Smooth muscle cell (in vitro differentiated cells): Measurements from ENCODE around the gene MPHOSPH8. TPM values are rescaled to one million over a fixed set of nuclear protein-coding genes. Genes with fewer than 3 reads are reported as not detected.

Experiments
- DNase-seq: peaks from one replicate; lab custom pipeline; 2025; ENCODE audit not compliant: unreplicated experiment; lab: John Stamatoyannopoulos, UW
- H2AFZ ChIP-seq: fragments of 200-600 bp; sonication (generic); 2 replicates; pipeline ENCODE4 v1.6.0; 2016; ENCODE audit warnings: antibody characterized with exemption, low read depth, mild to moderate bottlenecking
- H3F3A ChIP-seq: fragments of 200-600 bp; sonication (generic); 2 replicates; pipeline ENCODE4 v1.6.0; 2017; ENCODE audit warnings: antibody characterized with exemption, low read depth
- H3K27ac ChIP-seq: fragments of 200-600 bp; sonication (generic); 2 replicates; pipeline ENCODE4 v1.5.1; 2016; ENCODE audit warnings: low read depth, mild to moderate bottlenecking
- H3K27me3 ChIP-seq: fragments of 200-600 bp; sonication (generic); 2 replicates; pipeline ENCODE4 v1.6.1; 2016; ENCODE audit warnings: low read depth, mild to moderate bottlenecking
- H3K36me3 ChIP-seq: fragments of 200-600 bp; sonication (generic); 2 replicates; pipeline ENCODE4 v1.5.1; 2016; ENCODE audit warnings: low read depth
- H3K4me1 ChIP-seq: fragments of 200-600 bp; sonication (generic); 2 replicates; pipeline ENCODE4 v1.5.1; 2016; ENCODE audit warnings: low read depth
- H3K4me2 ChIP-seq: fragments of 200-600 bp; sonication (generic); 2 replicates; pipeline ENCODE4 v1.6.0; 2016; ENCODE audit warnings: mild to moderate bottlenecking
- H3K4me3 ChIP-seq: fragments of 200-600 bp; sonication (generic); 2 replicates; pipeline ENCODE4 v1.5.1; 2016; ENCODE audit warnings: mild to moderate bottlenecking
- H3K79me2 ChIP-seq: fragments of 200-600 bp; sonication (generic); 2 replicates; pipeline ENCODE4 v1.6.0; 2016; ENCODE audit warnings: low read depth, mild to moderate bottlenecking
- H3K9ac ChIP-seq: fragments of 200-600 bp; sonication (generic); 2 replicates; pipeline ENCODE4 v1.6.0; 2016; ENCODE audit warnings: low read depth
- H3K9me3 ChIP-seq: fragments of 200-600 bp; sonication (generic); replicated peaks from 2 replicates; pipeline ENCODE4 v1.5.1; 2016; ENCODE audit warnings: low read depth
- H4K20me1 ChIP-seq: fragments of 200-600 bp; sonication (generic); 2 replicates; pipeline ENCODE4 v1.6.0; 2016; ENCODE audit warnings: low read depth
- WGBS: methylation state at CpG from one replicate; pipeline ENCODE4 v1.1.7; 2016; ENCODE audit warnings: low lambda C conversion rate; 5-methylcytosine and 5-hydroxymethylcytosine counted together
- polyA plus RNA-seq: library from polyadenylated mRNA; unstranded; fragments of >200 nt; fragmentation: Nextera tagmentation; extraction: Ambion mirVana; gene quantifications from 2 replicates; pipeline ENCODE4 v1.2.1, GENCODE V29; 2016
- total RNA-seq: library from RNA; depleted of rRNA; stranded (reverse); fragments of >200 nt; gene quantifications from 2 replicates; pipeline ENCODE4 v1.2.3, GENCODE V29; 2014
- TF ChIP-seq, protein P1 (sequence below): fragments of 200-600 bp; sonication (generic); IDR thresholded peaks from 2 replicates; pipeline ENCODE4 v1.5.1; 2017; ENCODE audit warnings: borderline replicate concordance, mild to moderate bottlenecking, antibody characterized with exemption; ENCODE audit not compliant: insufficient read depth, poor library complexity, severe bottlenecking

MPHOSPH8 gene
- total and polyA plus RNA-seq, 2 experiments from 2014 or later, result 8.1 to 9.4 TPM

DNA sequence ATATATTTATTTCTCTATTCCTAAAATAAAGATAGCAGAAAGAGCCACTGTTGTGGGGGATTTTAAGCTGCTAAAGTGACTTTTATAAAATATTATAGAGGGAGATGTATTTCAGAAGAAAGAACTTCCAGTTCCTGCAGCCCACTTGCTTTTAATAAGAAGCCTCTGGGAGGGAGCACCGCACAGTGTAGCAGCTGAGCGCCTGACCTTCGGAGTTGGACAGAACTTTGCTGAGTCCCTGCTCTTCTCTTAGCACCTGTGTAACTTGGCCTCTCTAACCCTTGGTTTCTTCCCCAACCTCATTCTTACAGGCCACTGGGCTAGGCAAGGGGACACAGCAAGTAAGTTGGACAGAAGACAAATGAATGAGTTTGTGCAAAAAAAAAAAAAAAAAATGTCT lies 37.4 kb upstream of the MPHOSPH8 start:
- Histone ChIP-seq H3K9ac (no peak overlapping the region), H4K20me1 (no peaks in the 10 kb centered on the region), H2AFZ (no peak overlapping the region), H3K27me3 (peaks cover under 1% of the 10 kb centered on the region), H3K9me3 (no peaks in the 10 kb centered on the region), H3K4me1 (no peaks in the 10 kb centered on the region), H3K4me3 (no peak overlapping the region), H3K4me2 (no peak overlapping the region), H3F3A (no peaks in the 10 kb centered on the region), H3K27ac (no peak overlapping the region), H3K36me3 (no peaks in the 10 kb centered on the region), H3K79me2 (no peaks in the 10 kb centered on the region)
- no peak for DNase-seq
- 94% methylated on average over 3 of the region's 3 CpGs for WGBS
- TF ChIP-seq, protein P1, sequence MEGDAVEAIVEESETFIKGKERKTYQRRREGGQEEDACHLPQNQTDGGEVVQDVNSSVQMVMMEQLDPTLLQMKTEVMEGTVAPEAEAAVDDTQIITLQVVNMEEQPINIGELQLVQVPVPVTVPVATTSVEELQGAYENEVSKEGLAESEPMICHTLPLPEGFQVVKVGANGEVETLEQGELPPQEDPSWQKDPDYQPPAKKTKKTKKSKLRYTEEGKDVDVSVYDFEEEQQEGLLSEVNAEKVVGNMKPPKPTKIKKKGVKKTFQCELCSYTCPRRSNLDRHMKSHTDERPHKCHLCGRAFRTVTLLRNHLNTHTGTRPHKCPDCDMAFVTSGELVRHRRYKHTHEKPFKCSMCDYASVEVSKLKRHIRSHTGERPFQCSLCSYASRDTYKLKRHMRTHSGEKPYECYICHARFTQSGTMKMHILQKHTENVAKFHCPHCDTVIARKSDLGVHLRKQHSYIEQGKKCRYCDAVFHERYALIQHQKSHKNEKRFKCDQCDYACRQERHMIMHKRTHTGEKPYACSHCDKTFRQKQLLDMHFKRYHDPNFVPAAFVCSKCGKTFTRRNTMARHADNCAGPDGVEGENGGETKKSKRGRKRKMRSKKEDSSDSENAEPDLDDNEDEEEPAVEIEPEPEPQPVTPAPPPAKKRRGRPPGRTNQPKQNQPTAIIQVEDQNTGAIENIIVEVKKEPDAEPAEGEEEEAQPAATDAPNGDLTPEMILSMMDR, result no peak

DNA sequence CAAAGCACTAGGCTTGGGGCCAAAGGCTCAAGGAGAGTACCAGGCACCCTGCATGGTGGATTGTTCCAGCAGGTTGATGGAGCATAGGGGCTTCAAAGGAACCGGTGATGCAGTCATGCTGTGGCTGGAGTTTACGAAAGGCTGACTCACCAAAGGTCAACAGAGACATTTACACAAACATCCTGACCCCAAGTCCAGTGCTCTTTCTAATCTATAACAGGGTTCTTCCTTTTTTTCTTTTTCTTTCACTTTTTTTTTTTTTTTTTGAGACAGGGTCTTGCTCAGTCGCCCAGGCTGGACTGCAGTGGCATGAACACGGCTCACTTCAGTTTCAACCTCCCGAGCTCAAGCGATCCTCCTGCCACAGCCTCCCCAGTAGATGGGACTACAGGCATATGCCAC lies 36.5 kb upstream of the MPHOSPH8 start:
- H3K9me3 ChIP-seq, result no peaks in the 10 kb centered on the region
- H3K79me2 ChIP-seq, result no peaks in the 10 kb centered on the region
- peaks cover 9% of the 10 kb centered on the region for H3K27me3 ChIP-seq
- no peaks in the 10 kb centered on the region for H3F3A ChIP-seq
- no peak for DNase-seq
- WGBS, result 74% methylated on average over 6 of the region's 6 CpGs
- H3K4me1 ChIP-seq, result no peaks in the 10 kb centered on the region
- H3K9ac ChIP-seq, result no peak overlapping the region
- H3K27ac ChIP-seq, result no peak overlapping the region
- H3K4me3 ChIP-seq, result no peak overlapping the region
- no peak overlapping the region for H3K4me2 ChIP-seq
- no peaks in the 10 kb centered on the region for H3K36me3 ChIP-seq
- H4K20me1 ChIP-seq, result no peaks in the 10 kb centered on the region
- TF ChIP-seq, protein P1, result no peak
- no peak overlapping the region for H2AFZ ChIP-seq

GRCh38 chr13:19597523-19597922 lies 35.9 kb upstream of the MPHOSPH8 start:
- H3K9me3 ChIP-seq, result no peaks in the 10 kb centered on the region
- no peak for DNase-seq
- H3K79me2 ChIP-seq, result no peaks in the 10 kb centered on the region
- H2AFZ ChIP-seq, result no peak overlapping the region
- TF ChIP-seq, protein P1, result no peak
- peaks cover 15% of the 10 kb centered on the region for H3K27me3 ChIP-seq
- no peaks in the 10 kb centered on the region for H3K36me3 ChIP-seq
- H3K4me1 ChIP-seq, result no peaks in the 10 kb centered on the region
- no peaks in the 10 kb centered on the region for H4K20me1 ChIP-seq
- no peaks in the 10 kb centered on the region for H3F3A ChIP-seq
- H3K4me3 ChIP-seq, result no peak overlapping the region
- H3K27ac ChIP-seq, result no peak overlapping the region
- H3K4me2 ChIP-seq, result no peak overlapping the region
- 56% methylated on average over 5 of the region's 5 CpGs for WGBS
- no peak overlapping the region for H3K9ac ChIP-seq
